Measurements from ENCODE around the gene SLC22A8. TPM values are rescaled to one million over a fixed set of nuclear protein-coding genes. Genes with fewer than 3 reads are reported as not detected.

SLC22A8 gene
- total RNA-seq, 4 donors from 2014 or later = not detected

DNA sequence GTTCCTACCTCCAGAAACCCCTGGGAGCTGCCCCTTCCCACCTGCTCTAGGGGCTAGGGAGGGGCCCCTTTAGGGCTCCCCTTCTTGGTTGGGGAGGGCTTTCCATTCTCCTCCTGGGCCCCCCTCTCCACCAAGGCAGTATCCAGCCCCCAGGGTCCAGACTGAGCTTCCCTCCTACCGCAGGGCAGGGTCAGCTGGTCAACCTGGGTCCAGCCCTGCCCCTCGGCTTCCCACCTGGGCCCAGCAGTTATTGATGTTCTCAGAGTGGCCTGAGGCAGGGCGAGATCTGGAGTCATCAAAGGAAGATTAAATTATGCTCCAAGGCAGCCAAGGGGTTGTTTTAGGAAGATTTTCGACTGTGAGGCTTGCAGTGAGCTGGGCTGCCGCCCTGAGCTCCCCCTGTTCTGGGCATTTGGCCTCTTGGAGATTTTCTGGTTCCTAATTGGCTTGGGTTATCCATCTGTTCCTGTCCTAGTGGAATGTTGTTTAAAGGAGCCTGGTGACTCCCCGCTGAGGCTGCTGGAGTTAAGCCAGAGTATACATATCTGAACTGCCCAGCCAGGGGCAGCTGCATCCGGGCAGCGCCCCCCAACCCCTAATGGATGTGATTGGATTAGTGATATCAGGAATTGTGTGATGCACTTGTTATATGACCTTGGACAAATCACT lies 1.8 kb upstream of the SLC22A8 start:
- intact Hi-C loops (cut with DNase I; ENCODE audit: low total_unique reads) = no loop called here
- ATAC-seq = no peak
- Histone ChIP-seq H3K4me1 (no peaks in the 10 kb centered on the region), H3K27me3 (peaks cover 6 to 9% (median 8%) of the 10 kb centered on the region in 3 donors), H3K4me3 (no peak overlapping the region), H3K27ac (no peak overlapping the region), H3K9me3 (no peaks in the 10 kb centered on the region), H3K36me3 (no peaks in the 10 kb centered on the region)
- in situ Hi-C loops (cut with MboI; ENCODE audit: low sequenced_read_pairs in 4 of 4) = no loop called here
- TF ChIP-seq, protein P1, sequence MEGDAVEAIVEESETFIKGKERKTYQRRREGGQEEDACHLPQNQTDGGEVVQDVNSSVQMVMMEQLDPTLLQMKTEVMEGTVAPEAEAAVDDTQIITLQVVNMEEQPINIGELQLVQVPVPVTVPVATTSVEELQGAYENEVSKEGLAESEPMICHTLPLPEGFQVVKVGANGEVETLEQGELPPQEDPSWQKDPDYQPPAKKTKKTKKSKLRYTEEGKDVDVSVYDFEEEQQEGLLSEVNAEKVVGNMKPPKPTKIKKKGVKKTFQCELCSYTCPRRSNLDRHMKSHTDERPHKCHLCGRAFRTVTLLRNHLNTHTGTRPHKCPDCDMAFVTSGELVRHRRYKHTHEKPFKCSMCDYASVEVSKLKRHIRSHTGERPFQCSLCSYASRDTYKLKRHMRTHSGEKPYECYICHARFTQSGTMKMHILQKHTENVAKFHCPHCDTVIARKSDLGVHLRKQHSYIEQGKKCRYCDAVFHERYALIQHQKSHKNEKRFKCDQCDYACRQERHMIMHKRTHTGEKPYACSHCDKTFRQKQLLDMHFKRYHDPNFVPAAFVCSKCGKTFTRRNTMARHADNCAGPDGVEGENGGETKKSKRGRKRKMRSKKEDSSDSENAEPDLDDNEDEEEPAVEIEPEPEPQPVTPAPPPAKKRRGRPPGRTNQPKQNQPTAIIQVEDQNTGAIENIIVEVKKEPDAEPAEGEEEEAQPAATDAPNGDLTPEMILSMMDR (IDR thresholded peaks at IDR 0.05 in 4 of 5, conservative IDR thresholded peaks at IDR 0.05 in 1 of 5) = no peak
- TF ChIP-seq POLR2A (IDR thresholded peaks at IDR 0.05) = no peak
- DNase-seq = no peak

DNA sequence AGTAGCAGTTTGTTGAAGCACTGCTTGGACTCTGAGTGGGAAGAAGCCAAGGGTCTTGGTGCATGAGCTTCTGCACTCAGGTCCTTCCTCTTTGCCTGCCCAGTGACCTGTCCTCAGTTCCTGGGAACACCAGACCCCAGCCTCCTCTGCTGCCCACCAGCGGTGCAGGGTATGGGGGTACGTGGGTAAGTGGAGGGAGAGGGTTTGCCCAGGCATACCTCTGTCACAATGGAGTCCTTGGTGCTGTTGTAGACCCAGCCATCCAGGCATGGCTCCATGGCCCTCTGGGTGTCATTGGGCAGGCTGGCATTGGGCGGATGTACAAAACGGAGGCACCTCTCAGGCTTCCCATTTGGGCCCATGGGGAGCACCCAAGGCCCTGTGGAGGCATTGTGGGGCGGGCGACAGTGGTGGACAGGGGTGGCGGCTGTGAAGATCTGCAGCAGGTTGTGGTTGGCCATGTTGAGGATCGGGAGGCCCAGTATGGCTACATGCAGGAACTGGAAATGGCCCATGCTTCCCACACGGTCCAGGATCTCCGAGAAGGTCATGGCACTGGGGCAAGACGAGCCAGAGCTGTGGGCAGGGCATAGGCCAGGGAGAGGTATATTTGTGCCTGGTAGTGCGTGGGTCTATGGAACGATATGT lies 1.1 kb downstream of the SLC22A8 start:
- Histone ChIP-seq H3K27ac (no peak overlapping the region), H3K27me3 (peaks cover 0 to 6% (median 0%) of the 10 kb centered on the region in 3 donors), H3K9me3 (no peaks in the 10 kb centered on the region), H3K4me1 (no peaks in the 10 kb centered on the region), H3K4me3 (no peak overlapping the region), H3K36me3 (no peaks in the 10 kb centered on the region)
- in situ Hi-C loops (cut with MboI; ENCODE audit: low sequenced_read_pairs in 4 of 4) (no loop called here), intact Hi-C loops (cut with DNase I; ENCODE audit: low total_unique reads) (no loop called here)
- no peak for TF ChIP-seq POLR2A (IDR thresholded peaks at IDR 0.05)
- TF ChIP-seq, protein P1 (IDR thresholded peaks at IDR 0.05 in 4 of 5, conservative IDR thresholded peaks at IDR 0.05 in 1 of 5) = no peak
- DNase-seq = no peak
- no peak for ATAC-seq

DNA sequence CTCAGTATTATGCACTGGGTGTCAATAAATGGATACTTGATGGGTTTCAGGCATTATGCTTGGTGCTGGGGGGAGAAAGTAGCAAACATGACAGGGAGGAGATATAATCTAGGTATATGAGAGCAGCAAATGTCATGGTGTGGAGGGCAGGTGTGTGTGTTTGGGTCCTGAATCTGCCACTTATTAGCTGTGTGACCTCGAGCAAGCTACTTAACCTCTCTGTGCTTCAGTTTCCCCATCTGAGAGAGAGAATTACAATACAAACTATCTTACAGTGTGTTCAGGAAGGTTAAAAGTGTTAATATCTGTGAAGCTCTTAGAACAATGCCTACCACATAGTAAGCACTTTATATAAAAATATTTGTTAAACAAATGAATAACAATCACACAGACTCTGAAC lies 2.8 kb downstream of the SLC22A8 start:
- H3K4me3 ChIP-seq = no peak overlapping the region
- intact Hi-C loops (cut with DNase I; ENCODE audit: low total_unique reads) (no loop called here), in situ Hi-C loops (cut with MboI; ENCODE audit: low sequenced_read_pairs in 4 of 4) (no loop called here)
- TF ChIP-seq, protein P1 (IDR thresholded peaks at IDR 0.05 in 4 of 5, conservative IDR thresholded peaks at IDR 0.05 in 1 of 5) = no peak
- TF ChIP-seq POLR2A (IDR thresholded peaks at IDR 0.05) = no peak
- H3K9me3 ChIP-seq = no peaks in the 10 kb centered on the region
- DNase-seq (no peak), ATAC-seq (no peak)
- H3K27ac ChIP-seq = no peak overlapping the region
- peaks cover 0 to 4% (median 0%) of the 10 kb centered on the region in 3 donors for H3K27me3 ChIP-seq
- H3K36me3 ChIP-seq = no peaks in the 10 kb centered on the region
- no peaks in the 10 kb centered on the region for H3K4me1 ChIP-seq

DNA sequence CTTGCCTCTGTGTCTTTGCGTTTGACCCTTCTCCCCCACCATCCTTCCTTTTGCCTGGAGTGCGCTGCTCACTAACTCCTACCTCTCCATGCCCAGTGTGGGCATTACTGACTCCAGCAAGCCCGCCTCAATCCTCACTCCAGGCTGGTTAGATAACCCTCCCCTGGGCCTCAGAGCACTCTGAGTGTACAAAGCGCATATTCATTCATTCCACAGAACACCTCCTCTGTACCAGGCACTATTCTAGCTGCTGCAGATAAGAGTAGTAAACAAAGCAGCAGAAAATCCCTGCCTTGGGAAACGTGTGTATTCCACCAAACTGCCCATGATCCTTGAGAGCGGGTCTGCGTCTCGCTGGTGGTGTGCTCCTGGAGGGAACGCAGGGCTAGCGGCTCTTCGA lies 3.2 kb downstream of the SLC22A8 start:
- no peaks in the 10 kb centered on the region for H3K27me3 ChIP-seq
- no peaks in the 10 kb centered on the region for H3K36me3 ChIP-seq
- no peaks in the 10 kb centered on the region for H3K4me1 ChIP-seq
- H3K27ac ChIP-seq = no peak overlapping the region
- no peaks in the 10 kb centered on the region for H3K9me3 ChIP-seq
- intact Hi-C loops (cut with DNase I; ENCODE audit: low total_unique reads) = no loop called here
- DNase-seq = no peak
- no peak for ATAC-seq
- no peak for TF ChIP-seq POLR2A (IDR thresholded peaks at IDR 0.05)
- TF ChIP-seq, protein P1 (IDR thresholded peaks at IDR 0.05 in 4 of 5, conservative IDR thresholded peaks at IDR 0.05 in 1 of 5) = no peak
- in situ Hi-C loops (cut with MboI; ENCODE audit: low sequenced_read_pairs in 4 of 4) = no loop called here
- H3K4me3 ChIP-seq = no peak overlapping the region
